ENCODE data around the gene SYNE2.

GRCh38 chr14:63852817-63853731 lies at the start of gene SYNE2:
- peak; percentile 15 to 71 (median 68) for TF ChIP-seq CTCF (IDR thresholded peaks at IDR 0.05)
- TF ChIP-seq POLR2A (IDR thresholded peaks at IDR 0.05) = peak; percentile 77
